SU-DHL-6 (cell line): ENCODE measurements around the gene GRIK4.

Experiments used
- EZH2phosphoT487 ChIP-seq: fragments of 200-600 bp; sonication (generic), shearing (Covaris generic); conservative IDR thresholded peaks from 2 replicates; pipeline ENCODE4 v1.6.1; 2018; ENCODE audit warnings: mild to moderate bottlenecking, antibody characterized with exemption, low read length, moderate library complexity, mixed read lengths
- TF ChIP-seq, protein P1 (sequence below): fragments of 200-600 bp; sonication (generic); IDR thresholded peaks from one replicate; pipeline ENCODE4 v1.5.1; 2017; ENCODE audit warnings: antibody characterized with exemption, mild to moderate bottlenecking, low read length, moderate library complexity; ENCODE audit not compliant: insufficient read depth, poor library complexity, severe bottlenecking

- TF ChIP-seq, protein P1, sequence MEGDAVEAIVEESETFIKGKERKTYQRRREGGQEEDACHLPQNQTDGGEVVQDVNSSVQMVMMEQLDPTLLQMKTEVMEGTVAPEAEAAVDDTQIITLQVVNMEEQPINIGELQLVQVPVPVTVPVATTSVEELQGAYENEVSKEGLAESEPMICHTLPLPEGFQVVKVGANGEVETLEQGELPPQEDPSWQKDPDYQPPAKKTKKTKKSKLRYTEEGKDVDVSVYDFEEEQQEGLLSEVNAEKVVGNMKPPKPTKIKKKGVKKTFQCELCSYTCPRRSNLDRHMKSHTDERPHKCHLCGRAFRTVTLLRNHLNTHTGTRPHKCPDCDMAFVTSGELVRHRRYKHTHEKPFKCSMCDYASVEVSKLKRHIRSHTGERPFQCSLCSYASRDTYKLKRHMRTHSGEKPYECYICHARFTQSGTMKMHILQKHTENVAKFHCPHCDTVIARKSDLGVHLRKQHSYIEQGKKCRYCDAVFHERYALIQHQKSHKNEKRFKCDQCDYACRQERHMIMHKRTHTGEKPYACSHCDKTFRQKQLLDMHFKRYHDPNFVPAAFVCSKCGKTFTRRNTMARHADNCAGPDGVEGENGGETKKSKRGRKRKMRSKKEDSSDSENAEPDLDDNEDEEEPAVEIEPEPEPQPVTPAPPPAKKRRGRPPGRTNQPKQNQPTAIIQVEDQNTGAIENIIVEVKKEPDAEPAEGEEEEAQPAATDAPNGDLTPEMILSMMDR = no peak
- TF ChIP-seq EZH2phosphoT487 = no peak
Measured at GRCh38 chr11:120774591-120775386, 263.2 kb downstream of the GRIK4 start.
